CD14-positive monocyte (primary cell): ENCODE results near the gene HUWE1. TPM values are rescaled to one million over a fixed set of nuclear protein-coding genes. Genes with fewer than 3 reads are reported as not detected.
"Not testable (repeated sequence)": the region's sequence is repeated elsewhere in the genome, so short reads cannot be mapped to it uniquely, and the experiment has no call there.

Source experiments
- DNase-seq, 3 donors: peaks; one replicate each; pipeline ENCODE4 v3.0.0-alpha.2; 2011 to 2022
- H2AFZ ChIP-seq: 2 replicates; pipeline ENCODE4 v1.6.0; 2012; ENCODE audit warnings: mild to moderate bottlenecking, low read depth, low read length, inconsistent platforms; ENCODE audit not compliant: insufficient read depth, poor library complexity, severe bottlenecking
- H3K27ac ChIP-seq, 2 donors: 1 replicate in 1 of 2; 2 replicates in 1 of 2; pipeline ENCODE4 v1.5.1; 2012 to 2013; ENCODE audit warnings: low read length in 2 of 2, control low read depth in 1 of 2, inconsistent platforms in 1 of 2, low read depth in 1 of 2, mild to moderate bottlenecking in 1 of 2
- H3K27me3 ChIP-seq, 2 donors: one replicate each; pipeline versions ENCODE4 v1.6.0 to v1.6.1; 2011 to 2013; ENCODE audit warnings: low read length in 2 of 2; ENCODE audit not compliant: control insufficient read depth in 2 of 2, insufficient read depth in 2 of 2
- H3K36me3 ChIP-seq, 2 donors: replicated peaks in 1 of 2; 1 replicate in 1 of 2; 2 replicates in 1 of 2; pipeline versions ENCODE4 v1.5.1 to v1.6.1; 2012 to 2013; ENCODE audit warnings: low read length in 2 of 2, control low read depth in 1 of 2, inconsistent platforms in 1 of 2, mild to moderate bottlenecking in 1 of 2; ENCODE audit not compliant: insufficient read depth in 2 of 2, control insufficient read depth in 1 of 2
- H3K4me1 ChIP-seq, 2 donors: 1 replicate in 1 of 2; 2 replicates in 1 of 2; pipeline versions ENCODE4 v1.5.1 to v1.6.1; 2012 to 2013; ENCODE audit warnings: low read length in 2 of 2, control low read depth in 1 of 2, inconsistent platforms in 1 of 2, mild to moderate bottlenecking in 1 of 2, moderate library complexity in 1 of 2; ENCODE audit not compliant: insufficient read depth in 2 of 2, control insufficient read depth in 1 of 2
- H3K4me2 ChIP-seq: replicated peaks from 2 replicates; pipeline ENCODE3; 2012; ENCODE audit warnings: low read length, moderate library complexity, mild to moderate bottlenecking; ENCODE audit not compliant: poor library complexity, severe bottlenecking; ENCODE audit errors: extremely low read depth
- H3K4me3 ChIP-seq, 3 experiments: fragments of 200-600 bp in 1 of 3; sonication (generic) in 1 of 3; replicated peaks in 1 of 3; 1 replicate in 2 of 3; 2 replicates in 1 of 3; pipeline ENCODE4 v1.5.1; 2011 to 2013; ENCODE audit warnings: low read length in 3 of 3, mild to moderate bottlenecking in 3 of 3, control low read depth in 2 of 3, low read depth in 2 of 3, inconsistent platforms in 1 of 3, moderate library complexity in 1 of 3
- H3K79me2 ChIP-seq: 2 replicates; pipeline ENCODE4 v1.6.0; 2012; ENCODE audit warnings: mild to moderate bottlenecking, control low read depth, inconsistent platforms, low read length, moderate library complexity; ENCODE audit not compliant: insufficient read depth
- H3K9ac ChIP-seq: 2 replicates; pipeline ENCODE4 v1.6.0; 2017; ENCODE audit warnings: low read length, mild to moderate bottlenecking; ENCODE audit not compliant: insufficient read depth, poor library complexity, severe bottlenecking
- H3K9me3 ChIP-seq, 2 donors: replicated peaks in 1 of 2; 1 replicate in 1 of 2; 2 replicates in 1 of 2; pipeline versions ENCODE4 v1.5.1 to v1.6.1; 2012 to 2013; ENCODE audit warnings: low read length in 2 of 2, control low read depth in 1 of 2; ENCODE audit not compliant: control insufficient read depth in 1 of 2, insufficient read depth in 1 of 2
- H4K20me1 ChIP-seq: 2 replicates; pipeline ENCODE4 v1.6.0; 2012; ENCODE audit warnings: mild to moderate bottlenecking, low read length, control low read depth, moderate library complexity; ENCODE audit not compliant: insufficient read depth
- H3K27ac Mint-ChIP-seq, 7 donors: one replicate each; pipeline ENCODE4 v1.8.0; 2020; ENCODE audit warnings: mild to moderate bottlenecking in 7 of 7, mixed read lengths in 7 of 7, moderate library complexity in 6 of 7, inconsistent platforms in 2 of 7
- H3K27me3 Mint-ChIP-seq, 3 donors: one replicate each; pipeline ENCODE4 v1.8.0; 2021 to 2022; ENCODE audit warnings: low read depth in 3 of 3, mild to moderate bottlenecking in 3 of 3, mixed read lengths in 3 of 3, moderate library complexity in 3 of 3, inconsistent platforms in 1 of 3
- H3K36me3 Mint-ChIP-seq, 2 donors: one replicate each; pipeline ENCODE4 v1.8.0; 2020; ENCODE audit warnings: mixed read lengths in 2 of 2, inconsistent platforms in 1 of 2, mild to moderate bottlenecking in 1 of 2
- H3K4me1 Mint-ChIP-seq: one replicate; pipeline ENCODE4 v1.8.0; 2020; ENCODE audit warnings: mild to moderate bottlenecking, mixed read lengths
- H3K4me3 Mint-ChIP-seq, 2 donors: one replicate each; pipeline ENCODE4 v1.8.0; 2020; ENCODE audit warnings: mild to moderate bottlenecking in 2 of 2, mixed read lengths in 2 of 2, moderate library complexity in 1 of 2
- H3K9me3 Mint-ChIP-seq, 7 donors: one replicate each; pipeline ENCODE4 v1.8.0; 2020 to 2022; ENCODE audit warnings: mixed read lengths in 7 of 7, mild to moderate bottlenecking in 6 of 7, moderate library complexity in 6 of 7, inconsistent platforms in 2 of 7
- CTCF ChIP-seq: fragments of 200-600 bp; IDR thresholded peaks from one replicate; pipeline ENCODE4 v1.8.0; 2022; ENCODE audit warnings: antibody characterized with exemption, mild to moderate bottlenecking
- WGBS: methylation state at CpG from one replicate; pipeline ENCODE4 v1.1.5; 2013; ENCODE audit warnings: missing lambda C conversion rate; ENCODE audit not compliant: insufficient coverage; 5-methylcytosine and 5-hydroxymethylcytosine counted together
- intact Hi-C, 2 donors: fragments of 100-400 bp; cut with micrococcal nuclease; formaldehyde crosslinking; loops; one replicate each; pipeline versions ENCODE4 v1.15.0 to v1.15.1; 2023
- polyA plus RNA-seq, 3 donors: library from polyadenylated mRNA; depleted of rRNA in 1 of 3; unstranded in 2 of 3; stranded (reverse) in 1 of 3; fragments of 300-500 nt in 2 of 3; fragments of >200 nt in 1 of 3; fragmentation: Illumina TruSeq in 2 of 3; gene quantifications; 1 replicate in 2 of 3; 2 replicates in 1 of 3; pipeline ENCODE4 v1.2.3, GENCODE V29; 2012 to 2021

The HUWE1 gene
- polyA plus RNA-seq, 3 donors, result 1.8 to 31.1 (median 4.3) TPM

DNA sequence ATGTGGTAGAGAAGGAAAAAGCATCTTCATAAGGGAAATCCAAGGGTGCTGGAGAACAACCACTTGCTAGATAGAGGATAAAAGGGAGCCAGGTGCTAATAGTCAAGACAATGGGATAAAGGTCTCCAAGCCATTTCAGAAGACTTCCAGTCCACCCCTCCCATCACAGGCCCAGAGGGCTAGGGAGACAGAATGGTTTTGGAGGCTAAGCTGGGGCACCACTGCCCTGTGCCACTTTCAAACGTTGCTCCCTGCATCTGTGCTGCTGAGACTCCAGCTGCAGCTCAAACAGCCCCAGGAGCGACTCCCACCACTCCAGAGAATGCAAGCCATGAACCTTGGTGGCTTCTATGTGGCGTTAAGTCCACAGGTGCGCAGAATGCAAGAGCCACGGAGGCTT lies 38.4 kb upstream of the HUWE1 start:
- no peak overlapping the region for H3K9ac ChIP-seq
- H4K20me1 ChIP-seq, result no peaks in the 10 kb centered on the region
- Mint-ChIP-seq H3K9me3 (peaks cover 0 to 13% (median 4%) of the 10 kb centered on the region in 7 donors), H3K27me3 (peaks cover 0 to 2% (median 2%) of the 10 kb centered on the region in 3 donors), H3K4me1 (peaks cover 14% of the 10 kb centered on the region), H3K27ac (no peak overlapping the region), H3K36me3 (no peaks in the 10 kb centered on the region), H3K4me3 (no peak overlapping the region)
- no peak overlapping the region for H2AFZ ChIP-seq
- H3K4me3 ChIP-seq, result no peak overlapping the region
- H3K4me1 ChIP-seq, result peaks cover 0 to 7% of the 10 kb centered on the region in 2 donors
- 100% methylated on average over 1 of the region's 5 CpGs for WGBS
- H3K27me3 ChIP-seq, result no peaks in the 10 kb centered on the region
- no peaks in the 10 kb centered on the region for H3K36me3 ChIP-seq
- H3K9me3 ChIP-seq, result no peaks in the 10 kb centered on the region
- H3K27ac ChIP-seq, result no peak overlapping the region
- H3K79me2 ChIP-seq, result no peaks in the 10 kb centered on the region
- H3K4me2 ChIP-seq, result no peak overlapping the region
- DNase-seq, result no peak
- TF ChIP-seq CTCF, result no peak
- intact Hi-C loops, result no loop called here

DNA sequence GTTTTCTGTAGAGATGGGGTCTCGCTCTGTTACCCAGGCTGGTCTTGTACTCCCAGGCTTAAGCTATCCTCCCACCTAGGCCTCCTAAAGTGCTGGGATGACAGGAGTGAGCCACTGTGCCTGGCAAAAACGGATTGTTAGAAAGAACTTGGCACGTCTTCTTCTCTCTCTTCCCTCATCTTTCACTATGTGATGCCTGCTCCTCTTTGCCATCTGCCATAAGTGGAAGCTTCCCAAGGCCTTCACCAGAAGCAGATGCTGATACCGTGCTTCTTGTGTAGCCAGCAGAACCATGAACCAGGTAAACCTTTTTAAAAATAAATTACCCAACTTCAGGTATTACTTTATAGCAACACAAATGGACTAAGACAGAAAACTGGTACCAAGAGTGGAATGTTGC lies 36.9 kb upstream of the HUWE1 start:
- H3K27me3 ChIP-seq, result no peaks in the 10 kb centered on the region
- H3K36me3 Mint-ChIP-seq, result no peaks in the 10 kb centered on the region
- no peak overlapping the region for H3K4me3 ChIP-seq
- no peak overlapping the region for H2AFZ ChIP-seq
- H3K9me3 ChIP-seq, result no peaks in the 10 kb centered on the region
- no peak overlapping the region for H3K4me3 Mint-ChIP-seq
- no peak for DNase-seq
- peaks cover 0 to 2% (median 2%) of the 10 kb centered on the region in 3 donors for H3K27me3 Mint-ChIP-seq
- H3K27ac Mint-ChIP-seq, result no peak overlapping the region
- H3K27ac ChIP-seq, result no peak overlapping the region
- H3K4me1 ChIP-seq, result peaks cover 0 to 7% of the 10 kb centered on the region in 2 donors
- H3K4me2 ChIP-seq, result no peak overlapping the region
- no CpG with 5 or more reads among the region's 4 CpGs for WGBS
- peaks cover 0 to 12% (median 4%) of the 10 kb centered on the region in 7 donors for H3K9me3 Mint-ChIP-seq
- H3K9ac ChIP-seq, result no peak overlapping the region
- intact Hi-C loops, result no loop called here
- H4K20me1 ChIP-seq, result no peaks in the 10 kb centered on the region
- no peak for TF ChIP-seq CTCF
- no peaks in the 10 kb centered on the region for H3K36me3 ChIP-seq
- no peaks in the 10 kb centered on the region for H3K79me2 ChIP-seq
- H3K4me1 Mint-ChIP-seq, result peaks cover 14% of the 10 kb centered on the region

DNA sequence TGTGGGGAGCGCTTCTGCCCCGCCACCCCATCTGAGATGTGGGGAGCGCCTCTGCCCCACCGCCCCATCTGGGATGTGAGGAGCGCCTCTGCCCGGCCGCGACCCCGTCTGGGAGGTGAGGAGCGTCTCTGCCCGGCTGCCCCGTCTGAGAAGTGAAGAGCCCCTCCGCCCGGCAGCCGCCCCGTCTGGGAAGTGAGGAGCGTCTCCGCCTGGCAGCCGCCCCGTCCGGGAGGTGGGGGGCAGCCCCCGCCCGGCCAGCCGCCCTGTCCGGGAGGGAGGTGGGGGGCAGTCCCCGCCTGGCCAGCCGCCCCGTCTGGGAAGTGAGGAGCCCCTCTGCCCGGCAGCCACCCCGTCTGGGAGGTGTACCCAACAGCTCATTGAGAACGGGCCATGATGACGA lies 35.1 kb upstream of the HUWE1 start:
- H3K4me1 ChIP-seq, result peaks cover 2 to 12% of the 10 kb centered on the region in 2 donors
- Mint-ChIP-seq H3K9me3 (peaks cover 0 to 12% (median 4%) of the 10 kb centered on the region in 7 donors), H3K4me1 (peaks cover 17% of the 10 kb centered on the region)
- H3K4me2 ChIP-seq, H3K36me3 Mint-ChIP-seq, DNase-seq, H2AFZ ChIP-seq, H3K27me3 Mint-ChIP-seq, H3K27me3 ChIP-seq, intact Hi-C loops, H4K20me1 ChIP-seq, H3K27ac ChIP-seq, H3K27ac Mint-ChIP-seq, H3K4me3 Mint-ChIP-seq, H3K4me3 ChIP-seq, H3K79me2 ChIP-seq, H3K36me3 ChIP-seq, H3K9me3 ChIP-seq, H3K9ac ChIP-seq: not testable (repeated sequence)
- WGBS, result 100% methylated on average over 1 of the region's 32 CpGs
